Ovary (tissue), 3 donors: Measurements from ENCODE around the gene GPR4.

Source experiments
- EP300 ChIP-seq: sonication (generic); formaldehyde crosslinking; IDR thresholded peaks from one replicate; pipeline ENCODE4 v1.6.1; 2017; ENCODE audit warnings: antibody characterized with exemption
- POLR2A ChIP-seq: fragments of 450-650 bp; IDR thresholded peaks from one replicate; pipeline ENCODE4 v1.6.1; 2017; ENCODE audit warnings: antibody characterized with exemption, mild to moderate bottlenecking, moderate library complexity
- TF ChIP-seq, protein P1 (sequence below), 3 donors: fragments of 450-650 bp in 2 of 3; fragments of 200-600 bp in 1 of 3; IDR thresholded peaks; one replicate each; pipeline versions ENCODE4 v1.5.1 to v1.8.0; 2016 to 2022; ENCODE audit warnings: antibody characterized with exemption in 3 of 3, mild to moderate bottlenecking in 1 of 3
- donor health status: DM: no; HTN: no; CAD: no.

DNA sequence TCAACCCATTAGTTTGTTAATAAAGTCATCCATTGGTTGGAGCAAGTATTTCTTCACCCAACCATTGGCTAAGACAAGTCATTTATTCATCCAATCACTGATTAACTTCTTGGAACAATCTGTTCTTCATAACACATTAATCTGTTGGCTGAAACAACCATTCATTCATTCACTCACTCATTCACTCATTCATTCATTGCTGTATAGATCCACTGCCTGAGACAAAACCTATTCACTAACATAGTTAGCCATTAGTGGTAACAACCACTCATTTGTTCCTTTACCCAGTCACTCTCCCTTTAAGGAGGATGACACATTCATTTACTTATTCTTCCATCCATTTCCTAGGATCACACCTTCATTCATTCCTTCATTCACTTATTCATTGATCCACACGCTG lies 22.0 kb upstream of the GPR4 start:
- TF ChIP-seq POLR2A (no peak), EP300 (no peak)
- TF ChIP-seq, protein P1, sequence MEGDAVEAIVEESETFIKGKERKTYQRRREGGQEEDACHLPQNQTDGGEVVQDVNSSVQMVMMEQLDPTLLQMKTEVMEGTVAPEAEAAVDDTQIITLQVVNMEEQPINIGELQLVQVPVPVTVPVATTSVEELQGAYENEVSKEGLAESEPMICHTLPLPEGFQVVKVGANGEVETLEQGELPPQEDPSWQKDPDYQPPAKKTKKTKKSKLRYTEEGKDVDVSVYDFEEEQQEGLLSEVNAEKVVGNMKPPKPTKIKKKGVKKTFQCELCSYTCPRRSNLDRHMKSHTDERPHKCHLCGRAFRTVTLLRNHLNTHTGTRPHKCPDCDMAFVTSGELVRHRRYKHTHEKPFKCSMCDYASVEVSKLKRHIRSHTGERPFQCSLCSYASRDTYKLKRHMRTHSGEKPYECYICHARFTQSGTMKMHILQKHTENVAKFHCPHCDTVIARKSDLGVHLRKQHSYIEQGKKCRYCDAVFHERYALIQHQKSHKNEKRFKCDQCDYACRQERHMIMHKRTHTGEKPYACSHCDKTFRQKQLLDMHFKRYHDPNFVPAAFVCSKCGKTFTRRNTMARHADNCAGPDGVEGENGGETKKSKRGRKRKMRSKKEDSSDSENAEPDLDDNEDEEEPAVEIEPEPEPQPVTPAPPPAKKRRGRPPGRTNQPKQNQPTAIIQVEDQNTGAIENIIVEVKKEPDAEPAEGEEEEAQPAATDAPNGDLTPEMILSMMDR (IDR thresholded peaks at IDR 0.05): no peak
